OCI-M1 (cell line): ENCODE measurements around the gene MALRD1.

ENCODE experiments used
- DNase-seq: peaks from one replicate; lab custom pipeline; 2025; lab: John Stamatoyannopoulos, UW

The MALRD1 gene

DNA sequence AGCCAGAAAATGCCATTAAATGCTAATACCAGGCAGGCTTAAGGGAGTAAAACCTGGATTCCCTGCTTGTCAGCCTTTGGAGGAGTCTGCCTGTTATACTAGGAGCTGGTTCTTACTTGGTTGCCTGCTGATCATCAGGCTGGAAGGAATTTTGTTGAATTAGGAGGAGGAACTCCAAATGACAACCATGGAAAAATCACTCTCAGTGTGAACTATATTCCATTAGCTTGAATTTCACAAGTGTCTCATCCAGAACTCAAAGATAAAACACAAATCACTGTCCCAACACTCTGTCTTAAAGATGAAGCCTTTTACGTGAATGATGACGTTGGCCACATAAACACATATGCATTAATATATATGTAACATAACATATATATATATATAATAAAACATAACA lies 528.8 kb downstream of the MALRD1 start:
- DNase-seq = no peak

DNA sequence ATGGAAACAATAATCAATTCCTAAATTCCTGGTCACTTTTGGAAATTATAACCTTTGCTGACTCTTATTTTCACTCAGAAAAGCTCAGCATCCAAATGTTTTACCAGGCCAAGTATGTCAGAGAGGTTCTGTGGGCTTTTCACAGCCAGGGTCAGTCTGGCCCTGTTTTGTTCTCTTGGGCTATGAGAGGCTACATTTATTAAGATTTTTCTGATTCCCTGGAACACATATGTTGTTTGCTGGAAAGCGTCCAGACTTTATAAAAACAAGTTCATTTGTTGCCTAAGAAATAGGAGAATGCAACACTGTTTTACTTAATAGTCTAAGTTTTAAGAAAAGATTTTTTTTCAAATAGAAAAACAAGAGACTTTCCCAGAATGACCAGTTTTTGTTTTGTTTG lies 529.2 kb downstream of the MALRD1 start:
- DNase-seq = no peak

DNA sequence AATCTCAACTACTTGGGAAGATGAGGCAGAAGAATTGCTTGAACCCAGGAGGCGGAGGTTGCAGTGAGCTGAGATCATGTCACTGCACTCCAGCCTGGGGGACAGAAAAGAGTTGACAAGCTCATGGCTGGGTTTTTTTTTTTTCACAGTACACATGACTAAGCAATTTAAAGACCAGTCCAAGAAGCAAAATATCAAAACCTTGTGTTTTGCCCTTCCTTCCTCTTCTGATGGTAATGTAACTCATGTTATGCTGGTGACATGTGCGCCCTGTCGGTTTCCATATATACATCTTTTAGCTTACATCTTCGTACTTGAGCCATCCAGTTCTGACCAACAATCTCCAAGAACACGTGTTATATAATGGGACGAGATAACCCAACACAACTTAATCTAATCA lies 530.0 kb downstream of the MALRD1 start:
- DNase-seq = peak; percentile 33

DNA sequence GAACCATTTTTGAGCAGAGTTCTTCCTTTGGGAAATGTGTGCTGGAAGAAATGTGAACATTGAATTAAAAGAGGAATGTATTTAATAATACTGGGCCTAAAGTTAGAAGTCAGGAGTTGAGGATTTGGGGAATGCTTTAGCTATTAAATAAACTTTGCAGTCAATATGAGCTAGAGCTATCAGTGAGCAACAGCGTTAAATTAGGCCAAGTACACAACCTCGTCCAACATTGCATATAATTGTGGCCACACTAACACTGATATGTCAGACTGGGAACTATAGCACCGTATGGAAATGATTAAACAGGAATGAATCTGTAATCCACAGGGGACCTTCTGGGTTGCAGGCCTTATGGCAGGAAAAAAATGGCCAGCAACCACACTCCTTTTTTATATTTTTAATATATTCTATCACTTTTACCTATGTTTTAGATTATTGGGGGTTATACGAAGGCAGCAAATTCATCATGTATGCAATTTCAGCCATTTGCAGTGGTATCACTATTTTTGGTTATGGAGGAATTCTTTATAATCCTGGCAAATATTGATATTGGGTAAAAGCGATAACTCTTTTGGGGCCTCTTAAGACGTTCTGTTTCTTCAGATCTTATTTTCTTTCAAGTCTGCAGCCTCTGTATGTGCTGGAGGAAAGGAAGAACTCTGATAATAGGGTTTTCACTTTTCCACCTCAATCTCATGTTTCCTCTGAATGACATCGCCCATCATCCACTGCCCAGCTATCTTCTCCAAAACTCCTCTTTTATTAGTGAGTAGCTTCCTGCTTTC lies 531.4 kb downstream of the MALRD1 start:
- DNase-seq = no peak

DNA sequence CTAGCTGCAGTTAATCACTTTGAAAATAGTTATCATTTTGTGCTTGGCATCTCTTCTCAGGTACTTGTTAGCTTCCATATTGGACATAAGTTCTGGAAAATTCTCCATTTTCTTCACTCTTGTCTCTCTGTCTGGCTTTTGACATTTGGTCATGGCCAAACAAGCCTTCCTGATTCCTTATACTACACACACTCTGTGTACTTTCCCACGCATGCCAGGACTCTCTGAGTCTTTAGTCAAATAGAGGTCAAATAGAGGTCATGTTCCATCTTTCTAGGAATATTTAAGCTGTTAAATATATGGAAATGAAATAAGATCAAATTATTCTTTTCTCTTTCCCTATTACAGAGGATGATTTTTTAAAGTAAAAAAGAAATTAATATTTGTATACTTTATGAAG lies 532.1 kb downstream of the MALRD1 start:
- no peak for DNase-seq

DNA sequence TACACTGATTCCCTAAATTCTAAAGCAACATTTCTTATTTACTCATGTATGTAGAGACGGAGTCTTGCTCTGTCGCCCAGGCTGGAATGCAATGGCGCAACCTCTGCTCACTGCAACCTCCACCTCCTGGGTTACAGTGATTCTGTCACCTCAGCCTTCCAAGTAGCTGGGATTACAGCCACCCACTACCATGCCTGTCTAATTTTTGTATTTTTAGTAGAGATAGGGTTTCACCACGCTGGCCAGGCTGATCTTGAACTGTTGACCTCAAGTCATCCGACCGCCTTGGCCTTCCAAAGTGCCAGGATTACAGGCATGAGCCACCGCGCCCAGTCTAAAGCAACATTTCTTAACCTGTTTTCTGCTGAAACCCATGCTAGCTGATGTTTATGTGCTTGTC lies 540.0 kb downstream of the MALRD1 start:
- DNase-seq = no peak

DNA sequence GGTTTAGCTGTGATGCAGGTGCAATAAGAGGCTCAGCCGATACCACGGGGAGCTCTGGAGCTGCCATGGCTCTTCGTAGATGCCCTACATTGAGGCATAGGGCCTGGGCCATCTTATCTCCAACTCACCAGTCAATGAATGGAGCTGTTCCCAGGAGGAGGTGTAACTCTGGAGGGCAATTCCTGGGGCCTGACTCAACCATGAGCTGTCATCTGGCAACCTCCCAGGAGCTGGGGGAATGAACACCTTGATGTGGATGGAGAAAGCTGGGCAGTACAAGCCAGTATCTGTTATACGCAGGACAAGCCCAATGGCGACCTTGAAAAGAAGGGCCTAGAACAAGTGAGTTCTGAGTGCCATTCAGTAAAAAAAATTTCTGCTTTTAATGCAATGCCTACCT lies 543.7 kb downstream of the MALRD1 start:
- no peak for DNase-seq

DNA sequence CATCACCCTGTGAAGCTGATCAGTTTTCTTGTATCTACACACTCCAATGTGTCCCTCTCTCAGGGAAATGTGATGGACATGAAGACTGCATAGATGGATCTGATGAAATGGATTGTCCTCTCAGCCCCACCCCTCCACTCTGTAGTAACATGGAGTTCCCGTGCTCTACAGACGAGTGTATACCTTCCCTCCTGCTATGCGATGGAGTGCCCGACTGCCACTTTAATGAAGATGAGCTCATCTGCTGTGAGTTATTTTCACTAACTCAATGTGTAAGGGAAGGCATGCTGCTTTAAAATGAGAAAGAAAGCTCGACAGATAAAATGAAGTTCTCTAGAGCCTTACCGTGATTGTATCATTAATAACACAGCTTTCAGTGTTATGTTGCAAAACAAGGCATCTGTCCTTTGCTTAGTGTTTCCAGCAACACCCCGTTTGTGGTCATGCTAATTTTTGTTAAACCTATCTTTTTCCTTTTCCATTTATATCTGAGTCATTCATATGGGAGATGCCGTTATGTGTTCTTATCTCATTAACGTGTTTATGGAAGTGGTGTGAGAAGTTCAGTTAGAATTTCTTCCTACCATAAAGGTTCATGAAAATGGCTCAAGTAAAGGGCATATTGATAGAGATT lies 546.7 kb downstream of the MALRD1 start:
- DNase-seq = no peak

DNA sequence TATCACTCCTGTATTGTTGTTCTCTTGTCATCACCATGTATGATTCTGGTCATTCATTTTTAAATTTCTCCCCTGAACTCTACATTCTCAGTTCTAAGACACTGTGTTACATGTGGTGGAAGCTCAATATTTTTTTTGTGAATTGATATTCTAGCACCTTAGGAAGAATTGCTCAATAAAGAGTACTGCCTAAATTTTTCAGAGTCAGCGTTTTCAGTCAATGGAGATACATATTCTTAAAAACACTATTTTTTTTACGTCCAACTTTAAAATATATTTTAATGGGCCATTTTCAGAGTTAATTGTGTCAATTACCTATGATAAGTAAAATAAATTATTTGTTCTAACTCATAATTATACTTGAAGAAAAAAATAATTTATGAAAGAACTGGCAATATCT lies 557.2 kb downstream of the MALRD1 start:
- no peak for DNase-seq

DNA sequence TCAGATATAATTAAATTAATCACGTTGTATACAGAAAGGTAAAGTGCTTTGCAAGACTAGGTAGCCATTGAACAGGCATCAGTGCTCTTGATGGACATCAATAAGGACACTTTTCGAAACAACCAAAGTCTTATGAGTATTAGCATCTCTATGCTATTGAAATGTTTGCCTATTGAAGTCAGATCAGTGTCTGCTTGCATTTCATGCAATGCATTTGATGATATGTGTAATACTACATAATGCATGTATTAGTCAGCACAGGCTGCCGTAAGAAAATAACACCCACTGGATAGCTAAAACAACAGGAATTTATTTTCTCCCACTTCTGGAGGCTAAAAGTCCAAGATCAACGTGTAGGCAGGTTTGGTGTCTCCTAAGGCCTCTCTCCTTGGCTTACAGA lies 558.4 kb downstream of the MALRD1 start:
- DNase-seq = no peak

DNA sequence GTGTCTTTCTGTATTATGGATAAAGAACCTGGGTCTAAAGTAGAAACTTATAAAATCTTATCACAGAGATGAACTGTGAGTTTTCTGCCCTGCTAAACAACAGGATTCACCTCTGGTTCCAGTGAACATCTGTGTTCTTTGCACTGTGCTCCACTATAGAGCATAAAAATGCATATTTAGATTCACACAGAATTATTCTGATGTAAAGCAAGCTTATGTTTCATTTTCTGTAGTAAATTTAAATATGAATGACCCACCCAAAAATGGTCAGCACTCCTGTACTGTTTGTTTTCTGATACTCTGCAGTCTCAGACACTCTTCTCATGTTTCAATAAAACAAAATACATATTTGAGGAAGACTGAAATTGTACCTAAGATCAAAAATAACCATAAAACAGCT lies 563.2 kb downstream of the MALRD1 start:
- DNase-seq = no peak

DNA sequence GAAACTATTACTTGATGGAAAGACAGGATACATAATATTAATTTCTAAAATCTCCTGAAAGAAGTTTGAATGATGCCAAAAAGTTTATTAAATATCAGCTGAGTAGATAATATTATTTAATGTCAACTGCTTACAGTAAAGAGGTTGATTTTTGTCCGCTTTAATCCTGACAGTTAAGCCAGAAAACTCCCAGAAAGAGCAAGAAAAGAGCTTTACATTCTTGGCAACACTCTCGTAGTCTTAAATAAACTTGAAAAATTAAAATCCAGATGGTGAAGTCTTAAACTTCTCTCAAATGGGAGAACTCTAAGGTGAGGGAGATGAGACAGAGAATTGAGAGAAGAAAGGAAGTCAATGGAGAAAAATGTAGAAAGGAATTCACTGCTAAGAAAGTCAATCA lies 568.4 kb downstream of the MALRD1 start:
- no peak for DNase-seq

DNA sequence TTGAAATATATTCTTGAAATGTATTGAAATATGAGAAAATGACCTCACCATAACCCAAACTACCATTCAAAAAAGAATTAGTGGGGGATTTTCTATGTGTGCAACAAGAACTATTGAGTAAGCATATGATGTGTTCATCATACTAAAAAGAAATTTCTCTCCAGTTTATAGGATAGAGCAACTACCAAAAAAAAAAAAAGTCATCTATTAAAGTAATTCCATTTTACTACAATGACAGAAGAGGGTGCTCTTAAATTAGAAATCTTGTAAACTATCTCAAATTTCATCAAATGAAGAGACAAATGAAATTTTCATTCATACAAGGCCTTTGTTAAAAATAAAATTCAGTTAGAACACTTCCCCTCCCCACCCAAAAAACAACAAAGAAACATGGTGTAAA lies 572.2 kb downstream of the MALRD1 start:
- peak; percentile 18 for DNase-seq

DNA sequence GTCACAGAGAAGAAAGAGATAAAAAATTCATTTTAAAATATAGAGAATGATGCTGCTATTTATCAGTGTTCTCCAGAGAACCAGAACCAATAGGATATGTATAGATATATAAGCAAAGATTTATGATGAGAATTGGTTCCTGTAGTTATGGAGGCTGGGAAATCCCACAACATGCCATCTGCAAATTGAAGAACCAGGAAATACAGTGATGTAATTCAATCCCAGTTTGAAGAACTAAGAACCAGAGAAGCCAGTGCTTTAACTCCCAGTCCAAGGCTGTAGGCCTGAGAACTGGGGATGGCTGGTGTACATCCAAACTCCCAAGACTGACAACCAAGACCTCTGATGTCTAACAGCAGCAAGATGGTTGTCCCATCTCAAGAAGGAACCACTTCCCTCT lies 574.7 kb downstream of the MALRD1 start:
- no peak for DNase-seq

DNA sequence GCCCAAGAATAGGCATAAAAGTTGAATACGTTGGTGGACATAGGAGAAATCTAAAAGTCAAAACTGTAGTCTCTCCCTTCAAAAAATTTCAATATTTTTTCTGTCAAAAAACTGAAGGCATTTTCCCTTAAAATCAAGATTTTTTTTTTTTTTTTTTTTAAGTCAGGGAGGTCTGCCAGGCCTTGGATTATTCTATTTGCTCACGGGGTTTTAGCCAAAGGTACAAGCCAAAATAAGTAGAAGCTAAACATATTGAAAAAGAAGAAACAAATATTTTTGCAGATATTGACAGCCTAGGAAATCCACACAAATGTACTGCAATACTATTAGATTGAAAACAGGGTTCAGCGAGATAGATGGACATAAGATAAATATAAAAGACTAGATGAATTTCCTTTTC lies 577.6 kb downstream of the MALRD1 start:
- no peak for DNase-seq

DNA sequence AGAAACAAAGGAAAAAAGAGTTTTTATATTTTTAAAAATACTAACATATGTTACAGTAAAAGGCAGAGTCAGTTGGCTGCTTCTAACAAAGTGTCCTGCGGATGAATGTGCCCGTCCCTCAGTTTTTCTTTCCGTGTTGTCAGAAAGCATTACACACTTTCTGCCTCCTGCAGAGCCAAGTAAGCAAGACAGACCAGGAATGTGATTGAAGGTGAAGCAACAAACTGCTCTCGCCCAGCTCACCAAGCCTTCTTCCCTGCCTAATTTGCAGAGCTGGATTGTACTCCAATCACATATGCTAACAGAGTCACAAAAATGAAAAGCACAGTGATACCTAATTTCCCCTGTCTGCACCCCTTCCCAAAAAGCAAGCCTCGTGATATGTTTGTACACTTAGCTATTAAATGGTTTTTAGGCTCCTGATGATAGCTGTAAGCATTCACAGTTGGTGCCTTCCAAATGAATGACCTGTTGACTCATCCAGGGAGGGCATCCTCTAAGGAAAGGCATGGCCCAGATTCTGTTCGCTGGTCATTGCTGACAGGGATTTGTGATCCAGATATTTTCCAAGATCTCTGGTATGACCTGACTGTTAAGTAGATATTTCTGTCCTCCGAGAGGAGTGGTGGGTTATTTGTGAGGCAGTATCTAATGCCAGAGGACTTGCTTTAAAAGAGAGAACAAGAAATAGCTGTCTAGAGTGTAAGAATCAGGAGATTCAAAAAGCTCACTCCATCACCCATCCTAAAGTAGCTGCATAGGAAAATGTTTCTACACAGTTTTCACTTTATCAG lies 580.4 kb downstream of the MALRD1 start:
- no peak for DNase-seq

DNA sequence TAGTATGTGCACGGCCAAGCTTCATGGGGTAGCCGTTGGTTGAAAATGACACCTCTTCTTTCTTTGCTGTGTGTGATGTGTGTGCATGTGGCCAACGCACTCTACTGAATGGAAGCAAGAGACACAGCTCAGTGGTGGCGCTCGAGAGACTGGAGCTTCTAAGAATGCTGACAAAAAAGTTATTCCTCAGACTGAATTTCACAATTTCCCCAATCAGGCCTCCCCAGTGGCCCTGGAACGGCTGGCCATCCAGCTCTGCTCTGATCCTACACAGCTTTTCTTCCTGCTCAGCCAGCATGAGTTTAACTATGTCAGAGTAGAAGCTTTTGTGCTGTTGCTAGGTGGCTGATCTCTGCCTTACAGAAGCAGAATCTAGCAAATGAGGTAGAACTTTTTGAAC lies 581.0 kb downstream of the MALRD1 start:
- DNase-seq = peak; percentile 86

DNA sequence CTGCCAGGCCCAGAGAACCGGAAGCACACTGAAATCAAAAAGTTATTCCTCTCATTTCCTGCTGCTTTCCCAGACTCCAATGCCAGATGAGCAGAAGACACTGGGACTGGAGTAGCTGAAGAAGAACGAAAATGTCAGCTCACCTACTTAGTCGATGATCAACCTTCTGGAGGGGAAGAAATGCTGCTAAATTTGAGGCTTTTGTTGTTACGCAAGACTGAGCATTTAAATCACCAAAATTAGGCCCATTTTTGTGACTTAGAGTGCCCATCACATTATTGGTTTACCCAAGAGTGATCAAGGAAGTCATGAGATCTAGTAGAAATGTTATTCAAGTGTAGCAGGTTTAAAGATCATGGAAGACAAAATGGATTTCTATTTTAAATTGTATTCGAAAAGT lies 585.6 kb downstream of the MALRD1 start:
- no peak for DNase-seq

DNA sequence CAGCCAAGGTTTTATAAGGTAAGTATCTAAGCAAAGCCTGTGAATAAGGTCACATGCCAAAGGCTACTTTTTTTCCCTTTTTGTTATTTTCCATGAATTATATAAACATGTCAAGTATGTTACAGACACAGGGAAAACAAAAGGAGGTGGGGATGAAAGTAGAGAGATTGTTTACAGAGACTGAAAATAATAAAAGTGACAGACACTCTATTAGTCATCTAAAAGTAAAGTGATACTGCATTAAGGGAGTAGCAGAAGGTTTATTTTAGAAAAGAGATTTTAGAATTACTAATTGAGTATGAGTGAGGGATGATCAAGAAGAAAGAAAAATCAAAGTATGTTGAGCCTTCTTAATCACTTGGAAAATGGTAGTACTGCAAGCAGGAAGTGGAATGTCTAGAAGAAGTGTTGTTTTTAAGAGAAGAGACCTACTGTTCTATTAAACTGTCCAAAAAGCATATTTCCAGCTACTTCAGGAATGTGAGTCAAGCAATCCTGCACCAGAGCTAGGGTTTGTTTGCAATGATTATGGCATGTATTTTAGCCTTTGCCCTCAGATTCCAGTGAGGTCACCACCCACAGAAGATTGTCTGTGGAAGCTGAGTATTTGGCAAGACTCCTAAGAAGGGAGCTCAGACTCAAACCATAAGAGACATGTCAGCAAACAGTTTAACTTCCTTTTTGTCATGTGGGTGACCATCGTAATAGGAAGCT lies 589.7 kb downstream of the MALRD1 start:
- peak; percentile 78 for DNase-seq

DNA sequence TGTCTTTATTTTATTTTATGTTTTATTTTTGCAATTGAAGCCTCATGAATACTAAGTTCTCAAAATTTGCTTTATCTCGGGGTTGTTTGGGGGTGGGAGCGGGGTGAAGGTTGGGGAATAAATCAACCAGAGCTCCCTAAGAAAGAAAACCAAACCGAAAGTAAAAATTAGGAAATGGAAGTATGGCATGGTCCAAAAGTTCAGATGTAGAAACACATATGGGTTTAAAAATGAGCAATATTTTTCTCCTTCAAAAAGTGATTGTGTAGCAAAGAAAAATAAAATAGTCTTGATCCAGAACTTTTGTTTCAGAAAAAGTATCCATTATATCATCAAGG lies 590.3 kb downstream of the MALRD1 start:
- DNase-seq = no peak

DNA sequence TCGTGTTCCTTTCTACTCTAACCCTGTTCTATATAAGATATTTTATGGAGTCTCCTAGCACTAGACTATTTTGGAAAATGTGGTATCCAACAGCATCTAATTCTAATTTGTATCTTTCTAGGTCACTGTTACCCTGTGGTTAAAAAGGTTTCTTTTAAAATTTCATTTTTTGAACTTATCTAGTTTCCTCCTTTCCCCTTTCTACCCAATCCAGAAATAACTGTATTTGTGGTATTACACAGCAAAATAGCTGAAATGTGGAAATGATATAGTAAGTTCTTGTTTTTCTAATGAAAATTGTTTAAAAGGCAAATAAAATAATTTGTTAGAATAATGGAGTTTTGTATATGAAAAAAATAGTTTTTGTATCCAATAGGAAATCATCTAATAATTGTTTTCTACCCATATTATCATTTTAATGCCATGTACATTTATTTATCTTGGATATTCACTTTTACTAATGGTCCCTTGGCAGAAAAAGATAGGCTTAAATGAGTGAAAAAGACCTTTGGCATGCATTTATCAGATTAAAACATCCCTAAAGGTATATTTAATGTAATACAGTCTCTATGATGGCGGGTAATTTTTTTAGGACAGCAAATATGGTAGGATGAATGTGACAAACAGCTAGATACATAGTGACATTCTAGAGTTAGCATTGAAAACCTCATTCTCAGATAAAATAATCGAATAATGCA lies 592.1 kb downstream of the MALRD1 start:
- DNase-seq = no peak

DNA sequence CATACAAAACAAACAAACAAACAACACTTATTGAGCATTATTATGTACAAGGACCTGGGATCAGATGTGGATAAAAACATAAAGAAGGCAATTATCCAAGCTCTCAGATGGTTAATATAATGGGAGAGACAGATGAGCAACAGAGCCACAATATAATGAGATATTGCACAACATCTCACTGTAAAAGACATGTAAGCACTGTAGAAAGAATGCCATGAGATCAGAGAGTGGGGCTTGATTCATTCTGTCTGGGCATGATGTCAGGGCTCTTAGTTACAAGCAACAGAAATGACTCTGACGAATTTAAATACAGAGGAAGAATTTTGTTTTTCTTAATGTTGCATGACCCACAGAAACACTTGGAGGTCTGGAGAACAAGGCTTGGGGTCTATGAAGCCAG lies 602.9 kb downstream of the MALRD1 start:
- no peak for DNase-seq
